Ovary (tissue), 9 donors: ENCODE measurements around the gene FTH1. TPM values are rescaled to one million over a fixed set of nuclear protein-coding genes. Genes with fewer than 3 reads are reported as not detected.
A peak's percentile ranks its signal among the peaks of the same experiment; 100 is the strongest.

Experiments
- DNase-seq, 5 donors: peaks; one replicate each; pipeline ENCODE4 v3.0.0-alpha.2; 2019 to 2020
- H3K27ac ChIP-seq, 2 donors: fragments of 200-600 bp; one replicate each; pipeline versions ENCODE4 v1.5.1 to v1.8.0; 2019 to 2022
- H3K27me3 ChIP-seq: fragments of 200-600 bp; one replicate; pipeline ENCODE4 v1.8.0; 2022
- H3K36me3 ChIP-seq: fragments of 200-600 bp; sonication (generic); one replicate; pipeline ENCODE4 v1.5.1; 2019
- H3K4me1 ChIP-seq: one replicate; pipeline ENCODE4 v1.8.1; 2013; ENCODE audit warnings: mild to moderate bottlenecking, moderate library complexity; ENCODE audit not compliant: insufficient read depth
- H3K4me3 ChIP-seq: fragments of 200-600 bp; sonication (generic); one replicate; pipeline ENCODE4 v1.5.1; 2017
- H3K9me3 ChIP-seq, 2 donors: fragments of 200-600 bp in 1 of 2; sonication (generic) in 1 of 2; one replicate each; pipeline versions ENCODE4 v1.5.1 to v1.8.1; 2013 to 2019; ENCODE audit warnings: mild to moderate bottlenecking in 1 of 2, moderate library complexity in 1 of 2
- CTCF ChIP-seq, 3 donors: fragments of 450-650 bp in 2 of 3; fragments of 200-600 bp in 1 of 3; IDR thresholded peaks; one replicate each; pipeline versions ENCODE4 v1.5.1 to v1.8.0; 2016 to 2022; ENCODE audit warnings: antibody characterized with exemption in 3 of 3, mild to moderate bottlenecking in 1 of 3
- EP300 ChIP-seq: sonication (generic); formaldehyde crosslinking; IDR thresholded peaks from one replicate; pipeline ENCODE4 v1.6.1; 2017; ENCODE audit warnings: antibody characterized with exemption
- POLR2A ChIP-seq: fragments of 450-650 bp; IDR thresholded peaks from one replicate; pipeline ENCODE4 v1.6.1; 2017; ENCODE audit warnings: antibody characterized with exemption, mild to moderate bottlenecking, moderate library complexity
- WGBS, 3 donors: extraction: QIAGEN DNeasy Blood & Tissue Kit in 1 of 3; methylation state at CpG; one replicate each; pipeline versions ENCODE4 v1.1.5 to v1.1.7; 2013 to 2017; 5-methylcytosine and 5-hydroxymethylcytosine counted together
- intact Hi-C, 4 donors: fragments of 100-400 bp; cut with DNase I; formaldehyde crosslinking; loops; one replicate each; pipeline versions ENCODE4 v1.11.0 to v1.15.1; 2022 to 2023
- polyA plus RNA-seq, 2 donors: library from polyadenylated mRNA; stranded (reverse); fragments of 200-250 nt in 1 of 2; fragments of 350-450 nt in 1 of 2; fragmentation: Illumina TruSeq in 1 of 2; extraction: RNeasy Lipid Tissue Mini Kit (QIAGEN cat#74804) in 1 of 2; gene quantifications; one replicate each; pipeline ENCODE4 v1.2.3, GENCODE V29; 2013 to 2014
- total RNA-seq, 7 donors: library from RNA; depleted of rRNA in 2 of 7; stranded (reverse); fragments of >200 nt in 2 of 7; fragmentation: NEBNext Ultra II Directional in 3 of 7; extraction: Animal tissue kit (Norgen Biotek cat#: 25700) in 3 of 7; gene quantifications; one replicate each; pipeline versions ENCODE4 v1.1.0 to v1.2.4, GENCODE V29; 2016 to 2023
- donor health status: DM: no; HTN: no; CAD: no; lungs with moderate emphysema.
- donor health status: DM: no; HTN: no; CAD: no.
- donor health status: Bipolar disorder and iron deficiency.
- donor health status: DM: yes; HTN: yes; CAD: no.
- donor health status: DM: no; HTN: no; CAD: no.
- donor health status: DM: yes; HTN: yes; CAD: no.

Gene FTH1
- total and polyA plus RNA-seq, 9 donors, result 1,118 to 5,649 (median 2,155) TPM

DNA sequence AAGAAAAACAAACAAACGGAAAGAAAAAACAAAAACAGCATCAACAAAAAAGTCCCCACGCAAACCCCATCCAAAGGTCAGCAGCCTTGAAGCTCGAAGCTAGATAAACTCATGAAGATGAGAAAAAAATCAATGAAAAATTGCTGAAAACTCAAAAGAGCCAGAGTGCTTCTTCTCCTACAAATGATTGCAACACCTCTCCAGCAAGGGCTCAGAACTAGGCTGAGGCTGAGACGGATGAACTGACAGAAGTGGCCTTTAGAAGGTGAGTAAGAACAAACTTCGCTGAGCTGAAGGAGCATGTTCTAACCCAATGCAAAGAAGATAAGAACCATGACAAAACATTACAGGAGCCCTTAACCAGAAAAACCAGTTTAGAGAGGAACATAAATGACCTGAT lies 18.4 kb upstream of the FTH1 start:
- intact Hi-C loops, result no loop called here
- Histone ChIP-seq H3K4me1 (no peaks in the 10 kb centered on the region), H3K27ac (no peak overlapping the region), H3K4me3 (no peak overlapping the region), H3K36me3 (no peaks in the 10 kb centered on the region), H3K9me3 (no peaks in the 10 kb centered on the region), H3K27me3 (no peaks in the 10 kb centered on the region)
- TF ChIP-seq CTCF (IDR thresholded peaks at IDR 0.05) (no peak), EP300 (no peak), POLR2A (no peak)
- 69 to 75% (median 71%) methylated on average over 5 of the region's 5 CpGs for WGBS, 3 donors
- no peak for DNase-seq

- Histone ChIP-seq H3K27ac (no peak overlapping the region), H3K9me3 (no peaks in the 10 kb centered on the region), H3K4me1 (peaks cover 3% of the 10 kb centered on the region), H3K27me3 (no peaks in the 10 kb centered on the region), H3K36me3 (no peaks in the 10 kb centered on the region), H3K4me3 (no peak overlapping the region)
- TF ChIP-seq CTCF (IDR thresholded peaks at IDR 0.05) (no peak), EP300 (no peak), POLR2A (no peak)
- peak in 1 of 5 donors; percentile 25 for DNase-seq
- intact Hi-C loops, result no loop called here
- 75 to 87% (median 82%) methylated on average over 1 of the region's 1 CpG for WGBS, 3 donors
Measured at GRCh38 chr11:61983419-61983818, 16.0 kb upstream of the FTH1 start.

DNA sequence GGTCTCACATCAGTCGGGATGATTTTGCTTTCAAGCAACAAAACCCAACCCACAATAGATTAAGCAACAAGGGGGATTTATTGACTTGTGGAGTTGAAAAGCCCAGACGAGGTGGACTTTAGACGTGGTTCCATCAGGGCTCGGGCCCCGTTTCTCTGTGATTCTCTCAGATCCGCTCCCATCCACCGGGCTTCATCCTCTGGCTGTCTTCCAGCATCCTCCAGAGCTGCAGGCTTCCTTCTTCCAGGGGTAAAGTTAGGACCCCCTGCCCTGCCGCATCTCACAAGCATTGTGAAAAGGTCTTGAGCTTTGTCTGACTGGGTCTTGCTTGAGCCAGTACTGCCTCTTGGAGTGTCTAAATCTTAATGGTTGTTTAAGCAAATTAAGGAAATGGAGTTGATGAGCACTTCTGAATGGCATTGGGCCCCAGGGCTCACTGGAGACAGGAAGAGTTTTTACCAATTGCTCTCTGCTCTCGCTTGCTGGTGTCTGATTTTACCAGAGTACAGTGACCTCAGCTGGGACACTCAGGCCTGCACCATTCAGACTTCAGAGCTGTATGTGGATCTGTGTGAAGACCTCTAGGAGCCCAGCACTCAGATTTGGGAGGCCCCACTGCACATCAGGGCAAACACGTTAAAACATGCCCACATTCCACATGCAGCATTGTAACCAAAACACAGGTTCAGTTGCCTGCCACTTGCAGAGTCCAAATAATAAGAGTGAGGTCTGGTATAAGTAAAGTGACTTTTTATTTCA lies 13.5 kb upstream of the FTH1 start:
- TF ChIP-seq POLR2A (no peak), EP300 (no peak), CTCF (IDR thresholded peaks at IDR 0.05) (no peak)
- no peaks in the 10 kb centered on the region for H3K27me3 ChIP-seq
- intact Hi-C loops, result no loop called here
- 83 to 89% (median 84%) methylated on average over 10 of the region's 10 CpGs for WGBS, 3 donors
- H3K4me1 ChIP-seq, result peaks cover 3% of the 10 kb centered on the region
- no peaks in the 10 kb centered on the region for H3K9me3 ChIP-seq
- no peak overlapping the region for H3K27ac ChIP-seq
- no peak overlapping the region for H3K4me3 ChIP-seq
- DNase-seq, result peak in 1 of 5 donors; percentile 10
- H3K36me3 ChIP-seq, result no peaks in the 10 kb centered on the region

DNA sequence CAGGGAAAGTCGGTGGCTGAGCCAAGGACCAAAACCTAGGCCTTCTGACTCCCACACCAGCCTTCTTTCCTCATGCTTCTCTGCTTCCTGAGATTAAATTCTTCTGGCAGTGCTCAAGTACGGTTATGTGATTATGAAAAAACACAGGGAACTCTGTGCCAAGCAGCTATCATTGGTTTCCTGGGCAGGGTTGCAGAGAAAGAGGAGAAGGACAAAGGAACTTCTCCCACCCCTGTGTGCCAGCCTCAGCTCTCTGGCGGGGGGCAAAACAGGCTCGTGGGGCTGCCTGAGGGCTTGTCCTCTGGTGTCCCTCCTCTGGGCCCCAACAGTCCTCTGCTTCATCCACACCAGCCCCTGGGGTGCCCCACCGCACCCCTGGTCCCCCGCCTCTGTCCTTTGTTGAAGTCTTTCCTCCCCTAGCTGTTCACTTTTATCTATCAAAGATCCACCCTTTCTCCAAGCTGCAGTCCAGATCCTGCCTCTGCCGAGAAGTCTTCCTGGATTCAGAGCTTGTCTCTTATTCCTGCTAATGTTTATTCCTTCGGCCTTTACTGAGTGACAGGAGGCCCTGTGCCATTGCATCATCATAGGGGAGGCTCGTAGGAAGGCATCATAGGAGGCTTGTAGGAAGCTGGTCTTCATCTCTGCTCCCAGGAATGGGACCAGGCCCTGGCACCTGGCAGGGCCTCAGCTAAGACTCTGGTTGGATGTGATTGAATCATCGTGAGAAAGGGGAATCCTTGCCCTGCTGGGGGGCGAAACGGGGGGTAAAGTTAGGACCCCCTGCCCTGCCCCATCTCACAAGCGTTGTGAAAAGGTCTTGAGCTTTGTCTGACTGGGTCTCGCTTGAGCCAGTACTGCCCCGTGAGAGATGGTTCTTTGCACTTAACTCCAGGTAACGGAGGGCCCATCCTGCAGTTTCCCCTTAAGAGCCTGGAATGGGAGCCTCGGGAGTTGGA lies 11.5 kb upstream of the FTH1 start:
- intact Hi-C loops, result no loop called here
- H3K9me3 ChIP-seq, result no peaks in the 10 kb centered on the region
- H3K27ac ChIP-seq, result no peak overlapping the region
- H3K4me1 ChIP-seq, result peaks cover 3% of the 10 kb centered on the region
- WGBS, 3 donors, result 68 to 75% (median 71%) methylated on average over 17 of the region's 17 CpGs
- no peak for TF ChIP-seq CTCF (IDR thresholded peaks at IDR 0.05)
- TF ChIP-seq EP300, result no peak
- no peak for TF ChIP-seq POLR2A
- H3K36me3 ChIP-seq, result no peaks in the 10 kb centered on the region
- peak in 1 of 5 donors; percentile 37 for DNase-seq
- H3K27me3 ChIP-seq, result no peaks in the 10 kb centered on the region
- no peak overlapping the region for H3K4me3 ChIP-seq
